Measurements from ENCODE around the gene CA5A. TPM values are rescaled to one million over a fixed set of nuclear protein-coding genes. Genes with fewer than 3 reads are reported as not detected.

Gene CA5A
- total RNA-seq, 4 donors from 2014 or later = not detected

DNA sequence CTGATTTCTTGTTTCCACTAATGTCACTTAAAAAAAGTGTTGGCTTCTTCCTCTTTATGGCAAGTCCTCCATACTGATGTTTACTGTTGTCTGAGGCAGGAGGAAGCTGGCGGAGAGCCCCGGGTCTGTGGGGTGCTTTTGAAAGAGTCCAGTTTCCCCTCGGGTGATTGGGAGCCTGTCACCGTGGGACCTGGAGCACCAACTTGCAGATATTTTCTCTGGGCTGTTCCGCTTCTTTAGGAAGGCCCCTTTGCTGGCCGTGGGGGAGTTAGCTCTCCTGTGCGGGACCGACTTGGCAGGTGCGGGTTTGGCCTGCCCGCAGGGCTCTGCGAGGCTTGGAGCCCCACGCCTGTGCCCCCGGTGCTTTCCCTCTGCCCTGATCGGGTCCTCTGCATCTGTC lies 18.0 kb upstream of the CA5A start:
- Histone ChIP-seq H3K4me3 (no peak overlapping the region), H3K27ac (peak overlapping the region; percentile 14 to 90 (median 58)), H3K27me3 (no peaks in the 10 kb centered on the region), H3K36me3 (peaks cover 0 to 3% of the 10 kb centered on the region in 2 donors), H3K4me1 (peaks cover 22 to 52% of the 10 kb centered on the region in 2 donors), H3K9me3 (no peaks in the 10 kb centered on the region)
- TF ChIP-seq, protein P1, sequence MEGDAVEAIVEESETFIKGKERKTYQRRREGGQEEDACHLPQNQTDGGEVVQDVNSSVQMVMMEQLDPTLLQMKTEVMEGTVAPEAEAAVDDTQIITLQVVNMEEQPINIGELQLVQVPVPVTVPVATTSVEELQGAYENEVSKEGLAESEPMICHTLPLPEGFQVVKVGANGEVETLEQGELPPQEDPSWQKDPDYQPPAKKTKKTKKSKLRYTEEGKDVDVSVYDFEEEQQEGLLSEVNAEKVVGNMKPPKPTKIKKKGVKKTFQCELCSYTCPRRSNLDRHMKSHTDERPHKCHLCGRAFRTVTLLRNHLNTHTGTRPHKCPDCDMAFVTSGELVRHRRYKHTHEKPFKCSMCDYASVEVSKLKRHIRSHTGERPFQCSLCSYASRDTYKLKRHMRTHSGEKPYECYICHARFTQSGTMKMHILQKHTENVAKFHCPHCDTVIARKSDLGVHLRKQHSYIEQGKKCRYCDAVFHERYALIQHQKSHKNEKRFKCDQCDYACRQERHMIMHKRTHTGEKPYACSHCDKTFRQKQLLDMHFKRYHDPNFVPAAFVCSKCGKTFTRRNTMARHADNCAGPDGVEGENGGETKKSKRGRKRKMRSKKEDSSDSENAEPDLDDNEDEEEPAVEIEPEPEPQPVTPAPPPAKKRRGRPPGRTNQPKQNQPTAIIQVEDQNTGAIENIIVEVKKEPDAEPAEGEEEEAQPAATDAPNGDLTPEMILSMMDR (IDR thresholded peaks at IDR 0.05 in 4 of 5, conservative IDR thresholded peaks at IDR 0.05 in 1 of 5) = no peak
- no peak for TF ChIP-seq POLR2A (IDR thresholded peaks at IDR 0.05)
- DNase-seq (peak in 1 of 2 donors; percentile 40), ATAC-seq (no peak)
- intact Hi-C loops (cut with DNase I; ENCODE audit: low total_unique reads) = loop anchor here (5.0 to 10.0 kb wide), 2 partner anchors 187 to 1290 kb away; partner anchors contain the start of gene KLHDC4
- in situ Hi-C loops (cut with MboI; ENCODE audit: low sequenced_read_pairs in 4 of 4) = no loop called here

GRCh38 chr16:87953308-87954215 lies 17.2 kb upstream of the CA5A start:
- DNase-seq = no peak
- Histone ChIP-seq H3K27me3 (no peaks in the 10 kb centered on the region), H3K4me1 (peaks cover 22 to 47% of the 10 kb centered on the region in 2 donors), H3K9me3 (no peaks in the 10 kb centered on the region), H3K36me3 (peaks cover 0 to 3% of the 10 kb centered on the region in 2 donors), H3K27ac (peak overlapping the region; percentile 84 to 96 (median 92)), H3K4me3 (no peak overlapping the region)
- in situ Hi-C loops (cut with MboI; ENCODE audit: low sequenced_read_pairs in 4 of 4) (no loop called here), intact Hi-C loops (cut with DNase I; ENCODE audit: low total_unique reads) (loop anchor here (5.0 to 10.0 kb wide), 2 partner anchors 186 to 1291 kb away; partner anchors contain the start of gene KLHDC4)
- no peak for ATAC-seq
- no peak for TF ChIP-seq POLR2A (IDR thresholded peaks at IDR 0.05)
- TF ChIP-seq, protein P1 (IDR thresholded peaks at IDR 0.05 in 4 of 5, conservative IDR thresholded peaks at IDR 0.05 in 1 of 5) = no peak

DNA sequence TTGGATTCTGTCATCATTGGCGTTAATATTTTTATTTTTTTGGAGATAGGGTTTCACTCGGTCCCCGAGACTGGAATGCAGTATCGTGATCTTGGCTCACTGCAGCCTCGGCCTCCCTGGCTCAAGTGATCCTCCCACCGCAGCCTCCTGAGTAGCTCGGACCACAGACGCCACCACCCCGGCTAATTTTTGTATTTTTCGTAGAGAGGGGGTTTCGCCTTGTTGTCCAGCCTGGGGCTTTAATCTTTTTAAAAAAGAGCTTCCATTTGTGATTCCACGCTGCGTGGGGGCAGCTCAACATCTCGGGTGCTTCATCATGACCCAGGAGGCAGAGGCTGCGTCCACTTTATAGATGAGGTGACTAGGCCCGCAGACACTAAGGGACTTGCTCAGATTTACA lies 16.4 kb upstream of the CA5A start:
- no peak for DNase-seq
- peaks cover 0 to 3% of the 10 kb centered on the region in 2 donors for H3K36me3 ChIP-seq
- ATAC-seq = no peak
- peaks cover 22 to 47% of the 10 kb centered on the region in 2 donors for H3K4me1 ChIP-seq
- no peaks in the 10 kb centered on the region for H3K9me3 ChIP-seq
- peak overlapping the region in 3 of 4 donors; percentile 81 to 83 (median 82) for H3K4me3 ChIP-seq
- TF ChIP-seq, protein P1 (IDR thresholded peaks at IDR 0.05 in 4 of 5, conservative IDR thresholded peaks at IDR 0.05 in 1 of 5) = no peak
- no peak for TF ChIP-seq POLR2A (IDR thresholded peaks at IDR 0.05)
- H3K27ac ChIP-seq = peak overlapping the region; percentile 84 to 96 (median 92)
- in situ Hi-C loops (cut with MboI; ENCODE audit: low sequenced_read_pairs in 4 of 4) = no loop called here
- intact Hi-C loops (cut with DNase I; ENCODE audit: low total_unique reads) = loop anchor here (5.0 to 10.0 kb wide), 2 partner anchors 185 to 1292 kb away; partner anchors contain the start of gene KLHDC4
- no peaks in the 10 kb centered on the region for H3K27me3 ChIP-seq

DNA sequence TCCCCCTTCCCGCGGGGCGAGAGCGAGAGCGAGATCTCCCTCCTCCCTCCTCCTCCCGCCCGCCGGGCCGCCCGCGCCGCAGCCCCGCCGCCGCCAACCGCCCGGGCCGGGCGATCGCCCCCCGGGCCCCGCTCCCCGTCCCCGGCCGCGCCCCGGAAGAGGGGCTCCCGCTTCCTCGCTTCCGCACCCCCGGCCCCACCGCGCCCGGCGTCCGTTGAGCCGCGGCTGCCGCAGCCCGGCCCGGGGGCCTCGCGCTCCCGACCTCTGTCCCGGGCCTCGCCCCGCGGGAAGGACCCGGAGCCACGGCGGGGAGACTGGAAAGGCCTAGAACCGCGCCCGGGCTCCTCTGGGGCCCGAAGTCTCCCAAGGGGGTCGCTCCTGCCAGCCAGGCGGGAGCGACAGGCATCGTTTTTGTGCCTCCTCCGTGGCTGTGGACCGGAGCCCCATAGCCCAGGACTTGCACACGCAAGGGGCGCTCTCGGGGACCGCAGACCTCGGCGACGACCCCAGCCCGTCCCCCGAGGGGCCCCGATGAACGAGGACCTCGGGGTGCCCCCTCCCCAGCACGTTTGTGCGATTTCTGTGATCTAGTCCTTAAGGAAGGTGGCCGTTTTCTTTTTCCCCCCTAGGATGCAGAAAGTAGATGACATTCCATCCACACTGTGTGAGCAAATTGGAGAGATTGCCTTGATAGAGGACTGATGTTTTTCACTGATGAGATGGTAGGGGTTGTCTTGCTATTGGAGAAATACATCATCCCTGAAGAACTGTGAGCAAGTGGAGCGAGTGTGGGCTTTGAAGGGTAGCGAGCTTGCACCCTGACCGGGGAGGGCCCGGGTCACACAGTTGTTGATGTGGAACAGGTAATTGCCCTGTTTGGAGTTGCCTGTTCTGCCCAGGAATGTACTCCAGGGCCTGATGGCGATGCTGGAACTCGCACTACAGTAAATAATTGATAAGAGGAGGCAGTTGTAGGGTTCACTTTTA lies 15.5 kb upstream of the CA5A start:
- H3K9me3 ChIP-seq = no peaks in the 10 kb centered on the region
- peak in 1 of 2 donors; percentile 76 for TF ChIP-seq POLR2A (IDR thresholded peaks at IDR 0.05)
- TF ChIP-seq, protein P1 (IDR thresholded peaks at IDR 0.05 in 4 of 5, conservative IDR thresholded peaks at IDR 0.05 in 1 of 5) = peak in 1 of 5 experiments; percentile 0
- intact Hi-C loops (cut with DNase I; ENCODE audit: low total_unique reads) = loop anchor here (1.0 to 10.0 kb wide), 4 partner anchors 41 to 1293 kb away; partner anchors contain the start of gene KLHDC4
- peaks cover 0 to under 1% of the 10 kb centered on the region in 2 donors for H3K36me3 ChIP-seq
- H3K4me3 ChIP-seq = peak overlapping the region; percentile 80 to 83 (median 82)
- peak; percentile 7 to 9 for ATAC-seq
- in situ Hi-C loops (cut with MboI; ENCODE audit: low sequenced_read_pairs in 4 of 4) = no loop called here
- peak in 1 of 2 donors; percentile 20 for DNase-seq
- peak overlapping the region; percentile 84 to 96 (median 92) for H3K27ac ChIP-seq
- H3K4me1 ChIP-seq = peaks cover 22 to 43% of the 10 kb centered on the region in 2 donors
- H3K27me3 ChIP-seq = no peaks in the 10 kb centered on the region

Data from gastrocnemius medialis (tissue), 4 donors.